HG02571 (cell line): ENCODE measurements around the gene CFI.

Experiments
- ATAC-seq: cut with Tn5 transposase; IDR thresholded peaks from one replicate; pipeline ENCODE4 v1.9.1; 2021; ENCODE audit warnings: mild to moderate bottlenecking, moderate library complexity; ENCODE audit not compliant: unreplicated experiment

CFI gene

GRCh38 chr4:109698656-109699055 is 103.1 kb downstream of the CFI start:
- ATAC-seq: no peak

GRCh38 chr4:109691411-109691920 is 110.3 kb downstream of the CFI start:
- no peak for ATAC-seq
